Measurements from ENCODE around the gene GDI2. TPM values are rescaled to one million over a fixed set of nuclear protein-coding genes. Genes with fewer than 3 reads are reported as not detected.

The GDI2 gene
- total RNA-seq, 1 experiment from 2014 or later = 200 TPM

- no TSS peak for BruUV-seq (replicated peaks)
- POLR2A ChIA-PET = interaction anchor here (0.6 to 1.7 kb wide), 6 partner anchors 15 to 892 kb away, joined by 3 to 5 read pairs (median 3); no protein-coding TSS in a partner anchor
- Mint-ChIP-seq H3K4me3 (ENCODE audit: unreplicated experiment) (no peak overlapping the region), H3K27ac (ENCODE audit: low read depth, unreplicated experiment) (no peak overlapping the region), H3K27me3 (ENCODE audit: insufficient read depth, unreplicated experiment) (no peaks in the 10 kb centered on the region), H3K36me3 (ENCODE audit: insufficient read depth, unreplicated experiment) (peaks cover 97% of the 10 kb centered on the region), H3K4me1 (ENCODE audit: insufficient read depth, unreplicated experiment) (no peaks in the 10 kb centered on the region), H3K9me3 (ENCODE audit: unreplicated experiment) (no peaks in the 10 kb centered on the region)
- DNase-seq (ENCODE audit: unreplicated experiment) = no peak
- no peak for TF ChIP-seq CTCF (IDR thresholded peaks at IDR 0.05; ENCODE audit: unreplicated experiment)
- CTCF ChIA-PET = interaction anchor here (0.5 to 0.9 kb wide), 3 partner anchors 13 to 68 kb away, joined by 3 read pairs; no protein-coding TSS in a partner anchor
- intact Hi-C loops (cut with micrococcal nuclease) = no loop called here
These were observed 54.3 kb downstream of the GDI2 start for GRCh38 chr10:5758927-5759326.

DNA sequence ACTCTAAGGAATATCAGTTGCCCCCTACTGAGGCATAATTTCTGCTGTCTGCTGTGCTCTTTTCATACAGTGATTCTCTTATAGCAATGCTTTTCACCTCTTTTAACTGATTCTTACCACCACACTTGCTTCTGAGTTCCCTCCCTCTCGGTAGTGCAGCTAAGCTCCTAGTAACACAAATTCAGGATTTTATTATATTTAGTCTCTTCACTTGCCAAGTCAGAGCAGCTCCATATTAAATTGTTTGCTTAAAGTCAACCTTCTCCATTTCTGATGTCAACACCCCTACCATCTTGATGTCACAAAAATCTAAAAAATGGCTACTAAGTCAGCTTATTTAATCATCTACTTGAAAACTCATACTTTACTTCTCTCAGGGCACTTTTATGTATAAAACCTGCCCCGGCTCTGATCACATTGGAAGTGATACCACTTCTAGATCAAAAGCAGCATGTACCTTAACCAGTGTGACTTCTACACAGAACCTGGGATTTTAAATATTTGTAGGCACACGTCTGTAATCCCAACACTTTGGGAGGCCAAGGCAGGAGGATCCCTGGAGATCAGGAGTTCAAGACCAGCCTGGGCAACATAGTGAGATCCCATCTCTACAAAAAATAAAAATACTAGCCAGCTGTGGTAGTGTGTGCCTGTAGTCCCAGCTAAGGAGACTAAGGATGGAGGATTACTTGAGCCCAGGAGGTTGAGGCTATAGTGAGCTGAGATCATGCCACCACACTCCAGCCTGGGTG is 55.3 kb downstream of the GDI2 start:
- H3K4me1 Mint-ChIP-seq (ENCODE audit: insufficient read depth, unreplicated experiment) = no peaks in the 10 kb centered on the region
- H3K27me3 Mint-ChIP-seq (ENCODE audit: insufficient read depth, unreplicated experiment) = no peaks in the 10 kb centered on the region
- CTCF ChIA-PET = interaction anchor here (0.6 kb wide), 1 partner anchor 352 kb away, joined by 3 read pairs; no protein-coding TSS in a partner anchor
- no peak for DNase-seq (ENCODE audit: unreplicated experiment)
- POLR2A ChIA-PET = interaction anchor here (0.6 to 1.7 kb wide), 5 partner anchors 16 to 188 kb away, joined by 3 to 5 read pairs (median 4); no protein-coding TSS in a partner anchor
- H3K9me3 Mint-ChIP-seq (ENCODE audit: unreplicated experiment) = no peaks in the 10 kb centered on the region
- TF ChIP-seq CTCF (IDR thresholded peaks at IDR 0.05; ENCODE audit: unreplicated experiment) = no peak
- peaks cover 97% of the 10 kb centered on the region for H3K36me3 Mint-ChIP-seq (ENCODE audit: insufficient read depth, unreplicated experiment)
- H3K4me3 Mint-ChIP-seq (ENCODE audit: unreplicated experiment) = no peak overlapping the region
- H3K27ac Mint-ChIP-seq (ENCODE audit: low read depth, unreplicated experiment) = no peak overlapping the region
- no TSS peak for BruUV-seq (replicated peaks)
- intact Hi-C loops (cut with micrococcal nuclease) = no loop called here

- intact Hi-C loops (cut with micrococcal nuclease) = no loop called here
- no peak for DNase-seq (ENCODE audit: unreplicated experiment)
- no peaks in the 10 kb centered on the region for H3K9me3 Mint-ChIP-seq (ENCODE audit: unreplicated experiment)
- CTCF ChIA-PET = no interaction called here
- no peaks in the 10 kb centered on the region for H3K27me3 Mint-ChIP-seq (ENCODE audit: insufficient read depth, unreplicated experiment)
- H3K4me1 Mint-ChIP-seq (ENCODE audit: insufficient read depth, unreplicated experiment) = no peaks in the 10 kb centered on the region
- H3K36me3 Mint-ChIP-seq (ENCODE audit: insufficient read depth, unreplicated experiment) = peaks cover 85% of the 10 kb centered on the region
- H3K27ac Mint-ChIP-seq (ENCODE audit: low read depth, unreplicated experiment) = no peak overlapping the region
- no peak overlapping the region for H3K4me3 Mint-ChIP-seq (ENCODE audit: unreplicated experiment)
- no TSS peak for BruUV-seq (replicated peaks)
- no peak for TF ChIP-seq CTCF (IDR thresholded peaks at IDR 0.05; ENCODE audit: unreplicated experiment)
- POLR2A ChIA-PET = interaction anchor here (1.2 kb wide), 1 partner anchor 17 kb away, joined by 3 read pairs; no protein-coding TSS in a partner anchor
These were observed 60.8 kb downstream of the GDI2 start for GRCh38 chr10:5752301-5752871.

DNA sequence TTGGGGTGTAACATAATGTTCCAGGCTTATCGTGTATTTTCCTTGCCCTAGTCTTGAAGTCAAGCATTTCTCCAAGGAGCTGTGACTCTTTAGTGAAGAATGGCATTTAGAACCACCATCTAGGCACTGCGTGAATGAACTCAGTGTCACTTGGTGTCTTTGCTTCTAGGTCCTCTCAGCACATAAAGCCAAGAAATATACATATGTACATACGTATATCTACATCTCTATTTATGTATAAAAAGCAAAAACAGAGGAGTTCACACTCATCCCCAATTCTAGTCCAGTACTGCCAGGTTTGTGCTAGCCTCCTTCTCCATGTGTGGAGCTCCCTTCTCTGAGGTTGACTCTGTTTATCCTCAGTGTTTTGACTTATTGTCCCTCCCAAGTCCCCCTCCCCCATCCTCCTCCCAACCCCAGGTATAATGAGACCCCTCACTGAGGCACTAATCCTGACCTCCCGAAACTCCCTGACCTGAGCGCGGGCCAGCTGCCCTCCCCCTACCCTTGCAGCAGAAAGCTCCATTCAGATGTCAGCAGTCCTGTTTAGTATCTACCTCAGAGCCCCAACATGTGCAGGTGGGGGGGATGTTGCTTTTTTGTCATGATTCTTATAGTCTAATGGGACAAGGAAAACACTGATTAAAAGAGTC is 61.5 kb downstream of the GDI2 start:
- no peaks in the 10 kb centered on the region for H3K9me3 Mint-ChIP-seq (ENCODE audit: unreplicated experiment)
- H3K4me3 Mint-ChIP-seq (ENCODE audit: unreplicated experiment) = no peak overlapping the region
- no TSS peak for BruUV-seq (replicated peaks)
- intact Hi-C loops (cut with micrococcal nuclease) = no loop called here
- H3K36me3 Mint-ChIP-seq (ENCODE audit: insufficient read depth, unreplicated experiment) = peaks cover 85% of the 10 kb centered on the region
- ChIA-PET CTCF (no interaction called here), POLR2A (no interaction called here)
- no peak for TF ChIP-seq CTCF (IDR thresholded peaks at IDR 0.05; ENCODE audit: unreplicated experiment)
- H3K27me3 Mint-ChIP-seq (ENCODE audit: insufficient read depth, unreplicated experiment) = no peaks in the 10 kb centered on the region
- no peak overlapping the region for H3K27ac Mint-ChIP-seq (ENCODE audit: low read depth, unreplicated experiment)
- no peak for DNase-seq (ENCODE audit: unreplicated experiment)
- no peaks in the 10 kb centered on the region for H3K4me1 Mint-ChIP-seq (ENCODE audit: insufficient read depth, unreplicated experiment)
